Testis (tissue), 2 donors: ENCODE data around the gene KCNT2.

Source experiments
- CTCF ChIP-seq, 3 experiments: fragments of 450-650 bp in 2 of 3; fragments of 200-600 bp in 1 of 3; sonication (generic) in 1 of 3; IDR thresholded peaks; one replicate each; pipeline ENCODE4 v1.5.1; 2016 to 2019; ENCODE audit warnings: antibody characterized with exemption in 3 of 3, mild to moderate bottlenecking in 2 of 3, moderate library complexity in 1 of 3
- POLR2A ChIP-seq: fragments of 450-650 bp; IDR thresholded peaks from one replicate; pipeline ENCODE4 v1.6.1; 2017; ENCODE audit warnings: antibody characterized with exemption, mild to moderate bottlenecking, moderate library complexity

GRCh38 chr1:196324345-196324744 lies 283.9 kb downstream of the KCNT2 start:
- TF ChIP-seq CTCF (IDR thresholded peaks at IDR 0.05) (no peak), POLR2A (no peak)
